22Rv1 (cell line): ENCODE measurements around the gene CREBL2.
"Not testable (repeated sequence)": the region's sequence is repeated elsewhere in the genome, so short reads cannot be mapped to it uniquely, and the experiment has no call there.

Experiments
- H3K27ac ChIP-seq: fragments of 450-650 bp; 2 replicates; pipeline ENCODE4 v1.5.1; 2017
- CTCF ChIP-seq: fragments of 450-650 bp; IDR thresholded peaks from 2 replicates; pipeline ENCODE4 v1.5.1; 2017; ENCODE audit warnings: mild to moderate bottlenecking
- ZFX ChIP-seq: fragments of 450-650 bp; IDR thresholded peaks from 2 replicates; pipeline ENCODE4 v1.6.1; 2017; ENCODE audit warnings: antibody characterized with exemption, borderline replicate concordance

Gene CREBL2

GRCh38 chr12:12577786-12578185, 33.9 kb upstream of the CREBL2 start:
- TF ChIP-seq CTCF (no peak), ZFX (no peak)
- peak overlapping the region; percentile 55 for H3K27ac ChIP-seq

- H3K27ac ChIP-seq, result not testable (repeated sequence)
Measured at GRCh38 chr12:12580716-12581115, 31.0 kb upstream of the CREBL2 start.

GRCh38 chr12:12582193-12582881, 29.3 kb upstream of the CREBL2 start:
- TF ChIP-seq CTCF (no peak), ZFX (no peak)

DNA sequence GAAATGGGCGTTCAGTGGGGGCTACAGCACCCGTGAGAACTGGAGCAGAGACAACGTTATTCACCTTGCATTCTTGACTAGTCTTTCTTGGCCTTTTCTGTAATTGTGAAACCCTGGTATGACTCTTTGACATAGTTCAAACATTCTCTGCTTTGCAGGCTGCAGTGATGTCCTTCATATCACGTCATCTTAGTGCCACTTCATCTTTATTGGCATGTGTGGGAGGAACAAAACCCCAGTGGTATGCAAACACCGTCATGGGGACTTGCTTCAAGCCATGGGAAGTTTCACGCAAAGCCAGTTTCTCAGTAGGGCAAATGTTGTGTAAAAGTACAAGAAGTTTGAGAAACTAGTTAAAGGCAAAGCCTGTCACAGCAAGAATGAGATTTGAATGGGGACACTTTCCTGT, 28.8 kb upstream of the CREBL2 start:
- no peak overlapping the region for H3K27ac ChIP-seq
- TF ChIP-seq ZFX, result no peak
- TF ChIP-seq CTCF, result no peak

More at GRCh38 chr12:12582193-12582881, 29.3 kb upstream of the CREBL2 start:
- H3K27ac ChIP-seq, result no peak overlapping the region

GRCh38 chr12:12583510-12584178, 28.0 kb upstream of the CREBL2 start:
- TF ChIP-seq CTCF (no peak), ZFX (no peak)
- no peak overlapping the region for H3K27ac ChIP-seq

- H3K27ac ChIP-seq, result no peak overlapping the region
- TF ChIP-seq CTCF (no peak), ZFX (no peak)
Measured at GRCh38 chr12:12585115-12585863, 26.4 kb upstream of the CREBL2 start.

- TF ChIP-seq CTCF (no peak), ZFX (no peak)
- peak overlapping the region; percentile 53 for H3K27ac ChIP-seq
Measured at GRCh38 chr12:12586879-12587675, 24.6 kb upstream of the CREBL2 start.
